COLO668 (cell line): ENCODE measurements around the gene OR52B6.
"Not testable (repeated sequence)": the region's sequence is repeated elsewhere in the genome, so short reads cannot be mapped to it uniquely, and the experiment has no call there.

ENCODE experiments used
- DNase-seq: peaks from one replicate; lab custom pipeline; 2025; ENCODE audit not compliant: unreplicated experiment; lab: John Stamatoyannopoulos, UW

OR52B6 gene

GRCh38 chr11:5593146-5593545, 12.5 kb downstream of the OR52B6 start:
- DNase-seq, result no peak

DNA sequence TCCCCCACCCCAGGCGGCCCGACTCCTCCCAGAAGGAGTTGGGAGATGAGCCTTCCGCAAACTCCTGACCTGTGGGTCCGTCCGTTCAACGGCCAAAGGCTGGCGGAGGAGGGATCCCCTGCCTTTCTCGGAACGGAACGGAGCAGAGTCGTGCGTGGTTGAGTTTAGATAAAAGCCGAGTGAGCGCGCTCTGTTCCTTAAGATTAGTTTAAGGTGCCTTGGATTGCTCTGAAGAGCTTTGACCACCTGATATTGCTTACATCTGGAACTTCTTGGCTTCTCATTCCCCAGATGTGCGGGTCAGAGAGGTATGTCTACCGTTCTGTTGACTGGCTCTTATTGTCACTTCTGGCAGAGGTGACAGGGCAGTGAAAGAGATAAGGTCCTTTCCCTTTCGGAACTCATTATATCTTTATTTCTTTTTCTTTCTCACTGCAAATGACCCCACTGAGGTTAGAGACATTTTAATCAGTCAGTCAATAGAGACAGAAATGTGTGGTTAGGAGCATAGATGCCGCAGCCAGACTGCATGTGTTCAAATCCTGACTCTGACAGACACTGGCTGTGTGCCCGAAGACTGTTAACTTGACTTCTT, 16.0 kb downstream of the OR52B6 start, which contains the start of gene TRIM6:
Gene TRIM6, plus strand, starts transcription at position 31 of the 595 bp plus-strand sequence. Its CDS starts 261 bp downstream, at position 292.
- no peak for DNase-seq

DNA sequence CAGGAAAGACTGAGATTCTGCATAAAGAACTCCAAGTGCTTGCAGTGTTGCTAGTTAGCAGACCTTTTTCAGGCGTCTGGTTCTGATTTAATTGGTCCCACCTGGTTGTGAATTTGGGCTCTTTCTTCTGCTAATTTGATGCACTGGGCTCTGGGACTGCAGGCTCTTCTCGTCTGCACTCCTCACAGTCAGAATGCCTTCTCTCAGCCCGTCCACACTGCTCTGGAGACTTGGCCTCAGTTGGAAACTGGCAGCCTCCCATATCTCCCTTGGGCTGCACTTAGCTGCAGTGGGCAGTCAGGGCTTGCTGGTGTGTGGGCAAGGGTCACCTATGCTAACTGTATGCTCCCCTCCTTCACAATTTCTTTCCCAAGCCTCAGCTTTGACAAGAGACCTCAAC, 17.3 kb downstream of the OR52B6 start:
- DNase-seq, result no peak

DNA sequence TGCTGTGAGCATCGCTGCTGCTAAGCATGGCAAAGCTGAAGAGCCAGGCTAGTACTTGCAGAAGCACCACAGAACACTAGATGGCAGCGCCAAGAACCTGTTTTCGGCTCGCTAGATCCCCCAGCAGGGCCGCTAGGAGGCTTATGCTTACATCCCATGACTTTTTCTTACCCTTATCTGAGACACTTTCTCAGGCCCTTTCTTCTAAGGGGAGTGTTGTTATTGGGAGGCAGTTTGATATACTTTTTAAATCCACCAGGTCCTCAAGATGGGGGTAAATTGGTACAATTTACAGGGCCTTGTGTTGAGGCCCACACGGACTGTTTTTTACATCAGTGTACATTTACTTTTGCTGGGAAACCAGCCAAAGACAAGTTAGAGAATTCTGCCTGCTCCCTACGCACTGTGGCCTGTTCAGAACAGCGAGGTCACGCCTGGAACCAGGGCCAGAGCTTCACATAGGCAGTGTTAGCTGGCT, 19.7 kb downstream of the OR52B6 start:
- peak; percentile 20 for DNase-seq

DNA sequence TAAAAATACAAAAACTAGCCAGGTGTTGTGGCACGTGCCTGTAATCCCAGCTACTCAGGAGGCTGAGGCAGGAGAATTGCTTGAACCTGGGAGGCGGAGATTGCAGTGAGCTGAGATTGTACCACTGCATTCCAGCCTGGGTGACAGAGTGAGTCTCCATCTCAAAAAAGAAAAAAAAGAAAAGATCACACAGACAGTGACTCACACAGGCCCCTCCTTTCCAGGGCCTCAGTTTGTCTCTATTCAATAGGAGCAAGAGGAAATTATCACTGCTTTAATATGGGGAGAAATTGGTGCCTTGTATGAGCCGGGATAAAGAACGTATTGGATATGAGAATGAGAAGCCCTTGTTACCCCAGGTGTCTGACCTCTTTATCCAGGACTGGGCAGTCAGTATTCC, 22.1 kb downstream of the OR52B6 start:
- DNase-seq, result not testable (repeated sequence)

DNA sequence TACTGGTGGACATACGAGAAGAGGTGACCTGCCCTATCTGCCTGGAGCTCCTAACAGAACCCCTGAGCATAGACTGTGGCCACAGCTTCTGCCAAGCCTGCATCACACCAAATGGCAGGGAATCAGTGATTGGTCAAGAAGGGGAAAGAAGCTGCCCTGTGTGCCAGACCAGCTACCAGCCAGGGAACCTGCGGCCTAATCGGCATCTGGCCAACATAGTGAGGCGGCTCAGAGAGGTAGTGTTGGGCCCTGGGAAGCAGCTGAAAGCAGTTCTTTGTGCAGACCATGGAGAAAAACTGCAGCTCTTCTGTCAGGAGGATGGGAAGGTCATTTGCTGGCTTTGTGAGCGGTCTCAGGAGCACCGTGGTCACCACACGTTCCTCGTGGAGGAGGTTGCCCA, 22.6 kb downstream of the OR52B6 start:
- DNase-seq, result no peak

DNA sequence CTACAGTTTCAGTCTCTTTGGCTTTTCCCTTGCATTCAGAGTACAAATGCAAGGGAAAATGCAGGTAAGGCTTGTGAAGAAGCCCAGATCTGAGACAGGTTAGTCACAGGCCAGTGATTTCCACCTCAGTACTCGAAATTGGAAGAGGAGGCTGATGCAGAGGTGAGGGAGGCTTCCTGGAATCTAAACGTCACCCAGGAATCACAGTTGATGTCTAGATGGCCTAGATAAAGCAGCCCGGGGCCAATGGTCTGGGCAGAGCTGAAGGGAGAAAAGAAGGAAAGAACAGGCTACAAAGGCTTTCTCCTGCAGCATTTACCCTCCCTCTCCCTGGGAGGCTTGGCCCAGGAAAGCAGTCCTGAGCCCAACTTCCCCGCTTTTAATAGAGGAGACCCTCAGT, 24.2 kb downstream of the OR52B6 start:
- DNase-seq, result no peak

GRCh38 chr11:5605849-5606248, 25.2 kb downstream of the OR52B6 start:
- DNase-seq, result no peak

DNA sequence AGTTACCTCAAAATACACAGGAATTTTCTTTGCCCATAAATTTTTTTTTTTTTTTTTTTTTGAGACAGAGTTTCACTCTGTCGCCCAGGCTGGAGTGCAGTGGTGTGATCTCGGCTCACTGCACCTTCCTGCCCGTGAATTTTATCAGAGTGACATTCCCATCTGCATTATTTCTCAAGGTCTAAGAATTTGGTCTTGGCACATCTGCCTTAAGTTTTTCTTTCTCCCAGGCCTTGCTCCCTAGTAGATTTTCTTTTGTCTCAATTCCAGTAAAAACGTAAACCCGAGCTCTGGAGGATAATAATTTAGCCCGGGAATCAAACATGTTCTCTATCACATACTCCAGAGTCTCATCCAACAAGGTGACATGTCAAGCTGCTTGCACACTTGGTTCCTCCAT, 28.1 kb downstream of the OR52B6 start:
- DNase-seq, result no peak

- no peak for DNase-seq
These were observed 29.8 kb downstream of the OR52B6 start for GRCh38 chr11:5610446-5610845.

- DNase-seq, result no peak
These were observed 30.9 kb downstream of the OR52B6 start for GRCh38 chr11:5611627-5612026.

GRCh38 chr11:5618807-5619206, 38.1 kb downstream of the OR52B6 start:
- no peak for DNase-seq

GRCh38 chr11:5620651-5621521, 40.2 kb downstream of the OR52B6 start:
- no peak for DNase-seq

DNA sequence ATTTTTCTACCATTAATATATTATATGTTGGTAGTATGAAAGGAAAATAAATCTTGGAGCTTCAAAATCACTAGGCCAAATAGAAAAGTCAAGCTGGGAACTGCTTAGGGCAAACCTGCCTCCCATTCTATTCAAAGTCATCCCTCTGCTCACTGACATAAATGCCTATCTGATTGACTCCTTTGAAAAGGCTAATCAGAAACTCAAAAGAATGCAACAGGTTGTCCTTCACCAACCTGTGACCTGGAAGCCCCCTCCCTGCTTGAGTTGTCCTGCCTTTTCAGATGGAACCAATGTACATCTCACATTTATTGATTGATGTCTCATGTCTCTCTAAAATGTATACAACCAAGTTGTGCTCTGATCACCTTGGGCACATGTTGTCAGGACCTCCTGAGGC, 40.9 kb downstream of the OR52B6 start:
- DNase-seq, result no peak

- DNase-seq, result no peak
These were observed 42.1 kb downstream of the OR52B6 start for GRCh38 chr11:5622802-5623201.

DNA sequence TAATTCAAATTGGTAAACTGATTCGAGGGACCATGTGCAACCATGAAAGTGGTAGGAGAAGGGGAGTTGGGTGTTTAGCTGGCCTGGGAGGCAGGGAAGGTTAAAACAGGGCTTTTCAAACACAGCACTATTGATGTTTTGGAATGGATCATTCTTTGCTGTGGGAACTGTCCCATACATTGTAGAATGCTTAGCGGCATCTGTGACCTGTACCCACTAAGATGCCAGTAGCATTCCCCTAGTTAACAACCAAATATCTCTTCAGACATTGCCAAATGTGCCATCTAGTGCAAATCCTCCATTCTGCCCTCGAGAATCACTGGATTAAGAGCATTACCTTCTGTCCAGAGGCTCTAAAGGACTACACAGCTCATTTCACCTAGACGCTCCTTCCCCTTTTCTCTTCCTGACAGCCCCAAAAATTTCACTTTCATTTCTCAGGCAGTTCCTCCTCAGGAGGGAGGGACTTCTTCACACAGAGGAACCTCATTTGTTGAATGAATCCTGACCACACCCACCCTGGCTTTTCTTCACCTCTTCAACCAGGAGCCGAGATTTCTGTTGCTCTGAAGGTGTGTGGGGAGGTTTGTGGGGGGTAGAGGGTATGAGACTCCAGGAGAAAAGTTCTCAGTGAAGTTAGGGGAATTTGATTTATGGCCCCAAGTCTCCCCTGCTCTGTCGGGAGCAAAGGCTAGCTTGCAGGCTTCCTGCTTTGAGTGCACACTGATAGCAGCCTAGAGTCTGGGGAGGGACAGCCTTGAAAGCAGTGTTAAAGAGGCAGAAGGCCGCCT, 44.0 kb downstream of the OR52B6 start, which contains the start of gene TRIM34:
Gene TRIM34, plus strand, starts transcription at position 513 of the 791 bp plus-strand sequence. CDS start 7,331 bp downstream, outside the sequence.
- DNase-seq, result no peak

GRCh38 chr11:5625281-5625680, 44.6 kb downstream of the OR52B6 start:
- no peak for DNase-seq

DNA sequence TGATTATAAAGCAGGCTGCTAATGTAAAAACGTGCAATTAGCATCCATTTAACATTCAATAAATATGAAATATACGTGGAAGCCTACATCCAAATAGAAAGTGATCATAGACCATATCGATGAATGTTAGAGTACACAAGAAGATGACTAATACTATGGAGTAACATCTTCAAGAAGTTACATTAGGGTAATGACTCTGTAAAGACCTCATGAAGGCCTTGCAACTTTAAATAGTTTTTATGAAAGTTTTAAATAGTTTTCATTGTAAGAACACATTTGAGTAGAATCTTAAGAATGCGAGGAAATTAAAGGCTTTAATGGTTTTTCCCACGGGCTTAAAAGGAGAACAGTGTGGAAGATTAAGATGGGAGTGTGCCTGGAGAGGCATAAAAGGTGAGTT, 45.5 kb downstream of the OR52B6 start:
- DNase-seq, result no peak

DNA sequence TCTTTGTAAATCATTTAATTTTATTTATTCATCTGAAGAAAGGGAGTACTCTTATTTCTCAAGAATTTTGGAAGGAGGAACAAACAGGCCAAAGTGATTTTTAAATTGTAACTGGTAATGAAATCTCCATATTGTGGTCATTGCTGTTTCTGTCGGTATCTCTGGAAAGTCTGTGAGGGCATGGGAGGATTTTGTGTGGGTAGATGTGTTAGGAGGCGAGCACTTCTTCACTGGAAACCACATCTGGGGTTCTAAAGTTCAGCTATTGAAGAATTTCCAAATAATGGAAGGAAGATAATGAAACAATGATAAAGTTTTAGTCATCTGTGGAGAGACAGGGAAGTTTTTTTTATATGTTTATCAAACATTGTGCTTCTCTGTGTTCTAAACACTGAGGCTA, 50.7 kb downstream of the OR52B6 start:
- no peak for DNase-seq
